ENCODE measurements around the gene KCND3.

Gene KCND3

DNA sequence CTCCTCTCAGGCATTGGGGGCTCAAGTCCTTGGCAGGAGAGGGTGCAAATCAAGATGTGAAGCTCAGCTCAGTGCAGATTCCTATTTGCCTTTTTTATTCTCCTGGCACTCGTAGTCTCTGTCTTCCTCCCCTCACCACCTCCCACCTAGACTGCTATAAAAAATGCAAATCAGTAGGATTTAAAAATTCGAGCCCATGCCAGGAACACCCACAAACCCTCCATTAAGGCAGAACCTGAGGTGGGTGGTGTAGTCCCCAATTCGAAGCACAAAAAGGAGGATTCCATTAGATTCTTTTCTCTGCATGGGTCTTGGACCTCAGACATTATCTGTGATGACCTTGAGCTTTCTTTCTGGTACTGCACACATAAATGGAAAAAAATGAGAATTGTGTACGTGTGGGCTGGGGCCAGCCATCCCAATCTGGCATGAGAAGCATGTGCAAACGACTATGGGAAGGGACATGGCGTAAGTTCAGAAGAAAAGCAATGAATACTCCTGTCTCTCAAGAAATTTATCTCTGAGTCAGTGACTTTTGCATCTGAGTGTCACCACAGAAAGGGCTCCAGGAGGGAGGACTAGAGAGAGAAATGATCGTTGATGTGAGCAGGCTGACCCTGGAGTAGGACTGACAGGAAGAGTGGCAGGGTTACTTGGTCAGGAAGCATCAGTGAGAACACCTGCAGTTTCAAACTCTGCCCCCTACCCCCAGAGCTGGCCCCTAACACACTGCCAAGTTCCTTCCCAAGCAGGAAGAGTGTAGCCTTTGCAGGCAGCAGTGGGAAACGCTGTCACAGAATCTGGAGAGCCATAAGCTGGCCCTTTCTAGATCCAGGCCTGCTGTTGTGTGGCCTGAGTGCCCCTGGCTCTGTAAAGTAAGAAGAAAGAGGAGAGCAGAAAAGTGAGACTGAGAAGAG, 252.0 kb downstream of the KCND3 start:
- peaks cover 36% of the 10 kb centered on the region for H3K4me1 ChIP-seq (ENCODE audit: control insufficient read depth, insufficient read depth, low read length)
- peak overlapping the region; percentile 50 for H3K4me3 ChIP-seq (ENCODE audit: insufficient read depth, low read depth, low read length)
- no peak overlapping the region for H3K27ac ChIP-seq (ENCODE audit: insufficient read depth, low read depth, low read length, poor library complexity, severe bottlenecking)
- peaks cover 7% of the 10 kb centered on the region for H3K27me3 ChIP-seq (ENCODE audit: control insufficient read depth, insufficient read depth, low read length, poor library complexity, severe bottlenecking)
- H3K9me3 ChIP-seq (ENCODE audit: control insufficient read depth, low read length), result no peaks in the 10 kb centered on the region
- 51 to 56% methylated on average over 8 of the region's 8 CpGs for WGBS, 2 experiments
- no peaks in the 10 kb centered on the region for H3K36me3 ChIP-seq (ENCODE audit: control insufficient read depth, insufficient read depth, low read length)

DNA sequence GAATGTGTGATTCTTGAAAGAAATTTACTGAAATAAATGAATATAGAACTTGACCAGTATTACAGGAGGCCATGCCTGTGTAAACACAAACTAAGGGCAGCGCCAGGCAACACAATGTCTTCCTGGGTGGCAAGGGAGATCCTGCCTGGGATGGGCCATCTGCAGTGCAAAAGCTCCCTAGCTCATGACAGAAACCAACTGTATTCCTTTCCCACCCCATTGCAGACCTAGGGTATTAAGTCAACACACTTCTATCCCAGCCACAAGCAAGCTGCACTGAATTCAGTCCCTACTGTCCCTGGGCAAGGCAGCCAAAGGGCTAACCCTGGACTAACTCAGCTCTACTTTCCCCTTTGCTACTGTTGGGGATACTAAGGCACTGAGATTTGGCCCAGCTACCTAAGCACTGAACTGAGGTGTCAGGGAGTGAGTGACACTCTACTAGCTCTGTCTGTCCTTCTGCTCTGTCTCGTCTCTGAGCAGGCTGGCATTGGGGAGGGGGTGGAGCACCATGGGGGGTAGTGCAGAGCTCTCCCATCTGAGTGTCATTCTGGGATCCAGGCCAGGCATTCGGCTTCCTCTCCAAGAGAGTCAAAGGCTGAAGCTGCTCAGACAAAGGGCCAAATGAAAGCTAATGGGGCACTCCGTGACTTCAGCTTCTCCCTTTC, 252.8 kb downstream of the KCND3 start:
- Histone ChIP-seq H3K36me3 (ENCODE audit: control insufficient read depth, insufficient read depth, low read length) (no peaks in the 10 kb centered on the region), H3K4me1 (ENCODE audit: control insufficient read depth, insufficient read depth, low read length) (peaks cover 36% of the 10 kb centered on the region), H3K9me3 (ENCODE audit: control insufficient read depth, low read length) (no peaks in the 10 kb centered on the region), H3K27me3 (ENCODE audit: control insufficient read depth, insufficient read depth, low read length, poor library complexity, severe bottlenecking) (peaks cover 7% of the 10 kb centered on the region), H3K4me3 (ENCODE audit: insufficient read depth, low read depth, low read length) (no peak overlapping the region), H3K27ac (ENCODE audit: insufficient read depth, low read depth, low read length, poor library complexity, severe bottlenecking) (peak overlapping the region; percentile 31)
- WGBS, 2 experiments, result 20 to 23% methylated on average over 4 of the region's 4 CpGs

DNA sequence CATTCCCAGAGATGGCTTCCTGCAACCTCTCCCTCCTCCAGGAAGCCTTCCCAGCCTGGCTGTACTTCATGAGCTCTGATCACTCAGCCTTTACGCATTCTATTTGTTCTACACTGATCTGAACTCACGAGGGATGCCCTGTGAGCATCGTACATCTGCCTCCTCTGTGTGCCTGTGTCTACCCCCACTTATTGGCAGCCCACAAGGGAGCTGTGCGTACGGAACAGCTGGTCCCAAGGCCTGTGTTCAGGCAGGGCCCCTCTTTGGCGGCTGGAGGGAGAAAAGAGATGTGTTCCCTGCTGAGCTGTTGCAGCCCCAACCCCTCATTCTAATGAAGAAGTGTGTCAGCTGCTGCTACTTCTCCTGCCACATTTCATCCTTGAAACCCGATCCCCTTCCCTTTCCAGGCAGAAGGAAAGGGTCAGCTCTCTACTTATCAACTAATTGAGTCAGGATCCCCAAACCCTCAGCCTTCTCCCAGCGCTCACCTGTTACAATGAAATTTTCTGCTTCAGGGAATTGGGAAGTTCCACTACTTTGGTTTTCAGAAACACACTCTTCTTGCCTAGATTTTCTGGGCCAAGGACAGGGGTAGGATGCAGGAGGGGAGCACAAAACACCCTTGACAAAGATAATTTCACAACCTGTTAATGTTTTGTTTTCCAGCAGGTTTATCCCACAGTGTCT, 253.5 kb downstream of the KCND3 start:
- peak overlapping the region; percentile 31 for H3K27ac ChIP-seq (ENCODE audit: insufficient read depth, low read depth, low read length, poor library complexity, severe bottlenecking)
- 7 to 8% methylated on average over 8 of the region's 8 CpGs for WGBS, 2 experiments
- H3K4me1 ChIP-seq (ENCODE audit: control insufficient read depth, insufficient read depth, low read length), result peaks cover 36% of the 10 kb centered on the region
- no peaks in the 10 kb centered on the region for H3K36me3 ChIP-seq (ENCODE audit: control insufficient read depth, insufficient read depth, low read length)
- H3K4me3 ChIP-seq (ENCODE audit: insufficient read depth, low read depth, low read length), result no peak overlapping the region
- peaks cover 1% of the 10 kb centered on the region for H3K27me3 ChIP-seq (ENCODE audit: control insufficient read depth, insufficient read depth, low read length, poor library complexity, severe bottlenecking)
- no peaks in the 10 kb centered on the region for H3K9me3 ChIP-seq (ENCODE audit: control insufficient read depth, low read length)

DNA sequence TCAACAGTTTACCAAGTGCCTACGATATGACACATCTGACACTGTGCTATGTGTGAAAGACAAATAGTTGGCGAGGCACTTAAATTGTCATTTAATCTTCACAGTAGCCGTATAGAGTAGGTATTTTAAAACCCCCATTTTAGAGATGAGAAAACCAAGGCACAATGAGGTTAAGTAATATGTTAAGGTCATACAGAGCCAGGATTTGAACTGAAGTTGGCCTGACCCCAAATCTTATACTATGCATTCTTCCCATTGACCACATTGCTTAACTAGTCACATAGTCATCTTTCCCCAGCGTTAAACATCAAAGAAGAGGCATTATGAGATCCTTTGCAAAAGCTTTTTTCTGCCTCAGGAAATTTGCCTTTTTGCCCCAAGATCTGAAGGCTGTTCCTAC, 254.1 kb downstream of the KCND3 start:
- H3K27me3 ChIP-seq (ENCODE audit: control insufficient read depth, insufficient read depth, low read length, poor library complexity, severe bottlenecking), result no peaks in the 10 kb centered on the region
- 91 to 93% methylated on average over 4 of the region's 4 CpGs for WGBS, 2 experiments
- H3K36me3 ChIP-seq (ENCODE audit: control insufficient read depth, insufficient read depth, low read length), result no peaks in the 10 kb centered on the region
- no peak overlapping the region for H3K4me3 ChIP-seq (ENCODE audit: insufficient read depth, low read depth, low read length)
- H3K27ac ChIP-seq (ENCODE audit: insufficient read depth, low read depth, low read length, poor library complexity, severe bottlenecking), result no peak overlapping the region
- H3K9me3 ChIP-seq (ENCODE audit: control insufficient read depth, low read length), result no peaks in the 10 kb centered on the region
- H3K4me1 ChIP-seq (ENCODE audit: control insufficient read depth, insufficient read depth, low read length), result peaks cover 40% of the 10 kb centered on the region

DNA sequence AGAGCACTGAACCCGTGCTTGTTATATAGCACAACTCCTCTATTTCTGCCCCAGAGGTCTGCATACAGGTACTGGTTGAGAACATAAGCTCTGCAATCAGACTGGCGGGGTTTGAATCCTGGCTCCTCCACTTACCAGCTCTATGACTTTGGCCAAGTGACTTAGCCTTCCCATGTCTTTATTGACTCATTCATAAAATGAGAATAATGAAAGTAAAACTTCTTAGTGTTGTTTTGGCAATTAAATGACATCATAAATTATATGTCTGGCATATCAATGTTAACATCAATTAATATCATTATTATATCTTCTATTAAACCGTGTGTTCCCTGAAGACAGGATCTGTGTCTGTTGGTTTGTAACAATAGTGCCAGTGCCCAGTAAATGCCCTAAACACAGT, 254.6 kb downstream of the KCND3 start:
- Histone ChIP-seq H3K9me3 (ENCODE audit: control insufficient read depth, low read length) (no peaks in the 10 kb centered on the region), H3K27me3 (ENCODE audit: control insufficient read depth, insufficient read depth, low read length, poor library complexity, severe bottlenecking) (no peaks in the 10 kb centered on the region), H3K27ac (ENCODE audit: insufficient read depth, low read depth, low read length, poor library complexity, severe bottlenecking) (no peak overlapping the region), H3K36me3 (ENCODE audit: control insufficient read depth, insufficient read depth, low read length) (no peaks in the 10 kb centered on the region), H3K4me1 (ENCODE audit: control insufficient read depth, insufficient read depth, low read length) (peaks cover 45% of the 10 kb centered on the region), H3K4me3 (ENCODE audit: insufficient read depth, low read depth, low read length) (no peak overlapping the region)
- 91% methylated on average over 2 to 3 of the region's 3 CpGs for WGBS, 2 experiments

DNA sequence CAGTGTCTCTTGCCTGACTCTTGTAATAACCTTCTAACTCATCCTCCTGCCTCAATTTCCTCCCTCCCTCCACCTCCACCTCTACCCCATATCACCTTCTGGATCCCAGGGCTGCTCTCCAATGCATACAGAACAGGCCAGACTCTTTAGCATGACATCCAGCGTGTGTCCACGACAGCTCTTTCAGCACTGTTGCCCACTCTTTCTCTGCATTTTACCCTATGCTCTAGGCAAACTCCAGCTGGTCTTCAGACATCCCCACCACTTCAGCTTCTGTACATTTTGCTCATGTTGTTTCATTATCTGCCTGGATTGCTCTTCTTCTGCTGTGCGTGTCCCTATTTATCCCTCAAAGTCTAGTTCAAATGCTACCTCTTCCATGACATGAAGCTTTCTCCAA, 255.0 kb downstream of the KCND3 start:
- H3K4me1 ChIP-seq (ENCODE audit: control insufficient read depth, insufficient read depth, low read length), result peaks cover 49% of the 10 kb centered on the region
- no peak overlapping the region for H3K27ac ChIP-seq (ENCODE audit: insufficient read depth, low read depth, low read length, poor library complexity, severe bottlenecking)
- 94 to 95% methylated on average over 3 of the region's 3 CpGs for WGBS, 2 experiments

DNA sequence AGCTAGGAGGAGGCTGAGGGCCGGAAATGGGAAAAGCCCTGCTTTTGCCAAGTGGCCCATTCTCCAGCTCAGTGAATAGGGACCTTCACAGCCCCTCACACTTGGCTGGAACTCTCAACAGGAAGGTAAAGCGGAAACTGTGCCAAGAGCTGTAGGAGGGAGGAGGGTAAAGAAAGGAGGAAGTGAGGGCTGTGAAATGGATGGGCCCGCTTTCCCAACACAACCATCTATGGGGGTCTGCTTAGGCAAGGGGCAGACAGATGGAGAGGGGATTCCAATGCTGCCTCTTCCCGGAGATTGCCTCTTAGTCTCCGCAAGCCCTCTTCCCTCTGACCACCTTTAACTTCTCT, 255.5 kb downstream of the KCND3 start:
- no peak overlapping the region for H3K4me3 ChIP-seq (ENCODE audit: insufficient read depth, low read depth, low read length)
- H3K4me1 ChIP-seq (ENCODE audit: control insufficient read depth, insufficient read depth, low read length), result peaks cover 52% of the 10 kb centered on the region
- 97 to 98% methylated on average over 5 of the region's 5 CpGs for WGBS, 2 experiments
- no peaks in the 10 kb centered on the region for H3K36me3 ChIP-seq (ENCODE audit: control insufficient read depth, insufficient read depth, low read length)
- H3K27ac ChIP-seq (ENCODE audit: insufficient read depth, low read depth, low read length, poor library complexity, severe bottlenecking), result no peak overlapping the region
- no peaks in the 10 kb centered on the region for H3K9me3 ChIP-seq (ENCODE audit: control insufficient read depth, low read length)
- no peaks in the 10 kb centered on the region for H3K27me3 ChIP-seq (ENCODE audit: control insufficient read depth, insufficient read depth, low read length, poor library complexity, severe bottlenecking)

More for the DNA sequence above, 255.0 kb downstream of the KCND3 start:
- H3K27me3 ChIP-seq (ENCODE audit: control insufficient read depth, insufficient read depth, low read length, poor library complexity, severe bottlenecking), result no peaks in the 10 kb centered on the region
- no peaks in the 10 kb centered on the region for H3K36me3 ChIP-seq (ENCODE audit: control insufficient read depth, insufficient read depth, low read length)
- H3K4me3 ChIP-seq (ENCODE audit: insufficient read depth, low read depth, low read length), result no peak overlapping the region
- H3K9me3 ChIP-seq (ENCODE audit: control insufficient read depth, low read length), result no peaks in the 10 kb centered on the region

DNA sequence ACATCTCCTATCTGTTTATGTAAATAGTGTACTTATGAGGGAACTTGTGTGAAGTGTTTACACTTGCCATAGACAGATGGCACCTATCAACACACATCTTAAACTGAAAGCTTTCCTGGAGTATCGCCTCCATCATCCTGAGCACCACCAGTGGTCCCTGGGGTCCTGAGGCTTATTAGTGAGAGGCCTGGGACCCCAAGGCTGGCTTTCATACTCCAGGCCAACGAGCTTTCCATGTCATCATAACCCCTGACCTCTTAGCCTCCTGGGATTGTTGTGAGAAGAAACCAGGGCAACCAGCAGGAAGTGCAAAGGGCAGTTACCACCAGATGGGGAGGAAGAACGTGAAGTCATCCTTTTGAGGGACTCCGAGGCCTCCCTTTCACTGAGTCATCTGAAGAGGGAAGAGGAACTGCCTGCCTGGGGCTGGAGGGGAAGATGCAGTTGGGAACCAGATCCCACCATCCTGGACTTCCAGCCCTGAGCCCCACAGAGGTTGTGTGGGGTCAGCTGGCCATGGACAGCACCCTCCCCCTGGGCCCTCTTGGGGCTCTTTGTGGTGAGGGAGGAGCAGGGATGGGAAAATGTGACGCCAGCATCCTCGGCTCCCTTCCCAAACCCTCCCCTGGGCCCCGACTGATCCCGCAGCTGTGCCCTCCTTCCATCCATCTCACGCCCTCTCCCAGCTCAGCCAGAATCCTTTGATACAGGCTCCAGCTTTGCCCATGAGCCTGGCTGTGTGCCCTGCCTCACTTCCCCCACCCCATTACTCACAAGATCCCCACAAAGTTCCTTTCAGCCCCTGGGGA, 256.1 kb downstream of the KCND3 start:
- Histone ChIP-seq H3K4me1 (ENCODE audit: control insufficient read depth, insufficient read depth, low read length) (peaks cover 52% of the 10 kb centered on the region), H3K4me3 (ENCODE audit: insufficient read depth, low read depth, low read length) (no peak overlapping the region), H3K27me3 (ENCODE audit: control insufficient read depth, insufficient read depth, low read length, poor library complexity, severe bottlenecking) (no peaks in the 10 kb centered on the region), H3K36me3 (ENCODE audit: control insufficient read depth, insufficient read depth, low read length) (no peaks in the 10 kb centered on the region), H3K9me3 (ENCODE audit: control insufficient read depth, low read length) (no peaks in the 10 kb centered on the region), H3K27ac (ENCODE audit: insufficient read depth, low read depth, low read length, poor library complexity, severe bottlenecking) (no peak overlapping the region)
- WGBS, 2 experiments, result 81% methylated on average over 9 of the region's 9 CpGs

DNA sequence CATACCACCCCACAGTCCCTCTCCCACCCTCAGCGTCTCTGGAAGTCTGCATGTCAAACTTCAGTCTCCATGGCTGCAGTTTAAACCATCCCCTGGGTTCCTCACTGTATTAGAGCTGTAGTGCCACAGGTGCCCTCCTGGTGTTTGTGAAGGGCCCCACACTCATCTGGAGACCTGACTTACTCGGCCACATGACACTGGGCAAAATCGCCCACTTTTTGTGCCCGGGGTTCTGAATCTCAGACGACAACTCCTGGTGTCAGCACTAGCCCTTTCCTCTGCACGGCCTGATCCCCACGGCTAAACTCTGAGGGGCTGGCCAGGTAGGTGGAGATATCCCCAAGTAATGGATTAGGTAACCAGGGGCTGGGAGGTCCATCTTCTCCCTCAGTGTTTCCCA, 256.8 kb downstream of the KCND3 start:
- WGBS, 2 experiments, result 91 to 92% methylated on average over 7 of the region's 7 CpGs
- Histone ChIP-seq H3K36me3 (ENCODE audit: control insufficient read depth, insufficient read depth, low read length) (no peaks in the 10 kb centered on the region), H3K4me1 (ENCODE audit: control insufficient read depth, insufficient read depth, low read length) (peaks cover 47% of the 10 kb centered on the region), H3K4me3 (ENCODE audit: insufficient read depth, low read depth, low read length) (no peak overlapping the region), H3K27me3 (ENCODE audit: control insufficient read depth, insufficient read depth, low read length, poor library complexity, severe bottlenecking) (no peaks in the 10 kb centered on the region), H3K9me3 (ENCODE audit: control insufficient read depth, low read length) (no peaks in the 10 kb centered on the region), H3K27ac (ENCODE audit: insufficient read depth, low read depth, low read length, poor library complexity, severe bottlenecking) (no peak overlapping the region)

All from ectodermal cell (in vitro differentiated cells).